KOPT-K1 (cell line): ENCODE results near the gene MBD3L1.

Source experiments
- H3K27ac ChIP-seq: fragments of 200-600 bp; sonication (generic); 2 replicates; pipeline ENCODE4 v1.5.1; 2016; ENCODE audit warnings: antibody characterized with exemption, mild to moderate bottlenecking, low read depth, low read length; ENCODE audit not compliant: poor library complexity, severe bottlenecking
- H3K36me3 ChIP-seq: fragments of 200-600 bp; sonication (generic); 2 replicates; pipeline ENCODE4 v1.5.1; 2017; ENCODE audit warnings: antibody characterized with exemption, mild to moderate bottlenecking, low read length, moderate library complexity; ENCODE audit not compliant: insufficient read depth
- H3K9me3 ChIP-seq: fragments of 200-600 bp; sonication (generic); 2 replicates; pipeline ENCODE4 v1.5.1; 2017; ENCODE audit warnings: antibody characterized with exemption, low read length, mild to moderate bottlenecking; ENCODE audit not compliant: insufficient read depth, poor library complexity, severe bottlenecking

The MBD3L1 gene

GRCh38 chr19:8846819-8847218 is 14.6 kb downstream of the MBD3L1 start:
- no peak overlapping the region for H3K27ac ChIP-seq
- H3K36me3 ChIP-seq, result no peaks in the 10 kb centered on the region
- peaks cover 19% of the 10 kb centered on the region for H3K9me3 ChIP-seq

- Histone ChIP-seq H3K36me3 (no peaks in the 10 kb centered on the region), H3K9me3 (peaks cover 19% of the 10 kb centered on the region), H3K27ac (no peak overlapping the region)
Measured at GRCh38 chr19:8849232-8849631, 17.1 kb downstream of the MBD3L1 start.

GRCh38 chr19:8850488-8850887 is 18.3 kb downstream of the MBD3L1 start:
- Histone ChIP-seq H3K27ac (no peak overlapping the region), H3K36me3 (no peaks in the 10 kb centered on the region), H3K9me3 (peaks cover 19% of the 10 kb centered on the region)

GRCh38 chr19:8858260-8858659 is 26.1 kb downstream of the MBD3L1 start:
- H3K27ac ChIP-seq, result no peak overlapping the region
- H3K9me3 ChIP-seq, result peaks cover 4% of the 10 kb centered on the region
- H3K36me3 ChIP-seq, result no peaks in the 10 kb centered on the region

GRCh38 chr19:8866344-8866743 is 34.2 kb downstream of the MBD3L1 start:
- no peaks in the 10 kb centered on the region for H3K36me3 ChIP-seq
- no peak overlapping the region for H3K27ac ChIP-seq
- no peaks in the 10 kb centered on the region for H3K9me3 ChIP-seq

GRCh38 chr19:8877854-8878705 is 45.9 kb downstream of the MBD3L1 start:
- H3K9me3 ChIP-seq, result peaks cover 9% of the 10 kb centered on the region
- H3K27ac ChIP-seq, result no peak overlapping the region
- no peaks in the 10 kb centered on the region for H3K36me3 ChIP-seq

GRCh38 chr19:8880868-8881488 is 48.8 kb downstream of the MBD3L1 start:
- H3K36me3 ChIP-seq, result no peaks in the 10 kb centered on the region
- no peak overlapping the region for H3K27ac ChIP-seq
- H3K9me3 ChIP-seq, result peaks cover 8% of the 10 kb centered on the region

GRCh38 chr19:8881512-8881911 is 49.3 kb downstream of the MBD3L1 start:
- Histone ChIP-seq H3K27ac (no peak overlapping the region), H3K9me3 (peaks cover 8% of the 10 kb centered on the region), H3K36me3 (no peaks in the 10 kb centered on the region)

- Histone ChIP-seq H3K9me3 (no peaks in the 10 kb centered on the region), H3K36me3 (no peaks in the 10 kb centered on the region), H3K27ac (no peak overlapping the region)
Measured at GRCh38 chr19:8884416-8884815, 52.2 kb downstream of the MBD3L1 start.

GRCh38 chr19:8887364-8887763 is 55.2 kb downstream of the MBD3L1 start:
- no peaks in the 10 kb centered on the region for H3K9me3 ChIP-seq
- no peak overlapping the region for H3K27ac ChIP-seq
- H3K36me3 ChIP-seq, result no peaks in the 10 kb centered on the region

GRCh38 chr19:8890260-8890659 is 58.1 kb downstream of the MBD3L1 start:
- Histone ChIP-seq H3K36me3 (no peaks in the 10 kb centered on the region), H3K9me3 (no peaks in the 10 kb centered on the region), H3K27ac (no peak overlapping the region)
